ENCODE data around the gene RCSD1. TPM values are rescaled to one million over a fixed set of nuclear protein-coding genes. Genes with fewer than 3 reads are reported as not detected.
"Not testable (repeated sequence)": the region's sequence is repeated elsewhere in the genome, so short reads cannot be mapped to it uniquely, and the experiment has no call there.

Gene RCSD1
- total and polyA plus RNA-seq, 5 donors: 27.1 to 61.5 (median 57.7) TPM

DNA sequence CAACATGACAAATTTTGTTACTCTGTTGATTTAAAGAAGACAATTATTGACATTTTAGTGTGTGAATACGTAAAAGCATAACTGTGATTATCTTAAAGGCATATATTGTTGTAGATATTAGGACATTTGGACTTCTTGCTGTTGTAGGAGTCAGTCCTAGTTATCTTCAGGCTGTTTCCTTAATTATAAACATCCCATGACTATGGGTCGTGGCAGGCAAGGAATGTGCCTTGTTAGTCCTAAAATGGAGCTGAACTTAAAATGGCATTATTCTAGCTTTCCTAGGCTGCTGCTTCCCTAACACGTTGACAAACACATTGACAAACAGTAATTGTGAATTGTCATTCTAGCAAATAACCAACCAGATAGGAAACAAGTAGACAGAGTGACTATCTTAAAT lies 87.3 kb downstream of the RCSD1 start:
- H3K4me1 ChIP-seq (ENCODE audit: control insufficient read depth, insufficient read depth, low read length): no peaks in the 10 kb centered on the region
- no peaks in the 10 kb centered on the region for H3K9me3 ChIP-seq (ENCODE audit: control insufficient read depth, low read length)
- ATAC-seq (no peak), DNase-seq (no peak)
- intact Hi-C loops (cut with DNase I): no loop called here
- H3K4me3 ChIP-seq (ENCODE audit: low read length): no peak overlapping the region
- H3K27ac ChIP-seq (ENCODE audit: low read length): no peak overlapping the region
- 81% methylated on average over 3 of the region's 3 CpGs for WGBS
- no peaks in the 10 kb centered on the region for H3K27me3 ChIP-seq (ENCODE audit: control insufficient read depth, insufficient read depth)

DNA sequence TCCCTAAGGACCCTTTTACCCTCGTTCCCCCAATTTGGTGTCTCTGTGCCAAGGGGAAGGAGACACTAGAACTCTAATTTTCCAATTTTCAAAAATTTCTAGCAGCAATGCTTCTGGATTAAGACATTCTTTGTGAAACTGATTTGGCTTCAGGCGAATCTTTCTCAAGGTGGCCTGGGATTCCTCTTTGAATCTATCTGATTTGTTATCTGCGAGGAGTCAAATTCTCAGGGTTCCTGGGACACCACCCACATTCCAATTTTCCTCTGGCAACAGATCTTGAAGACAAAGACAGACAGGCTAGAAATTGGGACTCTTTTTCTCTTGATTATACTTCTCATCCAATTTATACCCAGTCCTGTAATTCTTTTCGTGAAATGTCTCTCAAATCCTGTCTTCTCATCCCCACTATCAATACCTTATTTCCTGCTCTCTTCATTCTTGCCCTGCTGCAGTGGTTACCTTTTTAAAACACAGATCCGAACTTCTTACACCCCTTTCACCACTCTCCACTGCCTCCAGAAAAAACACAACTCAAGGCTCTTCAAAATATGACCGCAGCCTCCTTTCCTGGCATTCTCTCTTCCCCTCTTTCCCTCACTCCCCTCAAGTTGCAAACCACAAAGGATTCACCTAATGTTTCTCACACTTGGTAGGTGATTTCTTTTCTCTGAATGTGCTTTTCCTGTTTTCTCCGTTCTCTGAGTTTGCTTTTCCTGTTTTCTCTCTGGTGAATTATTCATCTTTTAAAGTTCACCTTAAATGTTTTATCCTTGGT lies 89.1 kb downstream of the RCSD1 start:
- WGBS: 85% methylated on average over 7 of the region's 7 CpGs
- DNase-seq: no peak
- intact Hi-C loops (cut with DNase I): no loop called here
- Histone ChIP-seq H3K4me1 (ENCODE audit: control insufficient read depth, insufficient read depth, low read length) (peaks cover 4% of the 10 kb centered on the region), H3K27ac (ENCODE audit: low read length) (no peak overlapping the region), H3K4me3 (ENCODE audit: low read length) (no peak overlapping the region), H3K27me3 (ENCODE audit: control insufficient read depth, insufficient read depth) (no peaks in the 10 kb centered on the region), H3K9me3 (ENCODE audit: control insufficient read depth, low read length) (no peaks in the 10 kb centered on the region)
- ATAC-seq: no peak

DNA sequence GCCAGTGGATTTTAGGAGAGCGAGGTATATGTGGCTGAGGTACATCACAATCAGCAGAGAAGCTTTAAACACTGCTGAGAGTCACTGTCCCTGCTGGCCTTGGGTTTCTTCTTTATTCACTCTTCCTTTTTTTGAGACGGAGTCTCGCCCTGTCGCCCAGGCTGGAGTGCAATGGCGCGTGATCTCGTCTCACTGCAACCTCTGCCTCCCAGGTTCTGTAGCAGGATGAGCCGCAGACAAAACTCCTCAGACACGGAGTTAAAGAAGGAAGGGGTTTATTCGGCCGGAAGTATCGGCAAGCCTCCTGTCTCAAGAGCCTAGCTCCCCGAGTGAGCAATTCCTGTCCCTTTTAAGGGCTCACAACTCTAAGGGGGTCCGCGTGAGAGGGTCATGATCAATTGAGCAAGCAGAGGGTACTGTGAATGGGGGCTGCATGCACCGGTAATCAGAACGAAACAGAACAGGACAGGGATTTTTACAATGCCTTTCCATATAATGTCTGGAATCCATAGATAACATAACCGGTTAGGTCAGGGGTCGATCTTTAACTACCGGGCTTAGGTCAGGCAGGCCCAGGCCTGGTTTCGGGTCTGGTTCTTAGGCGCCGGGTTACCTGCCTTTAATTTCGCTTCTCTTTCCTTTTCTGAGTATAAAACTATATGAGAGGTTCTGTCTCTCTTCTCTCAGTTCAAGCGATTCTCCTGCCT lies 89.8 kb downstream of the RCSD1 start:
- not testable (repeated sequence) for H3K9me3 ChIP-seq (ENCODE audit: control insufficient read depth, low read length); H3K27me3 ChIP-seq (ENCODE audit: control insufficient read depth, insufficient read depth); ATAC-seq; H3K27ac ChIP-seq (ENCODE audit: low read length); H3K4me1 ChIP-seq (ENCODE audit: control insufficient read depth, insufficient read depth, low read length); DNase-seq; H3K4me3 ChIP-seq (ENCODE audit: low read length)
- intact Hi-C loops (cut with DNase I): loop anchor here in 3 of 4 donors (5.0 to 10.0 kb wide), 4 partner anchors 77 to 217 kb away; partner anchors contain the start of genes DCAF6 (in 2 of the 3) and MPC2 (in 2 of the 3)
- WGBS: 90% methylated on average over 25 of the region's 25 CpGs

DNA sequence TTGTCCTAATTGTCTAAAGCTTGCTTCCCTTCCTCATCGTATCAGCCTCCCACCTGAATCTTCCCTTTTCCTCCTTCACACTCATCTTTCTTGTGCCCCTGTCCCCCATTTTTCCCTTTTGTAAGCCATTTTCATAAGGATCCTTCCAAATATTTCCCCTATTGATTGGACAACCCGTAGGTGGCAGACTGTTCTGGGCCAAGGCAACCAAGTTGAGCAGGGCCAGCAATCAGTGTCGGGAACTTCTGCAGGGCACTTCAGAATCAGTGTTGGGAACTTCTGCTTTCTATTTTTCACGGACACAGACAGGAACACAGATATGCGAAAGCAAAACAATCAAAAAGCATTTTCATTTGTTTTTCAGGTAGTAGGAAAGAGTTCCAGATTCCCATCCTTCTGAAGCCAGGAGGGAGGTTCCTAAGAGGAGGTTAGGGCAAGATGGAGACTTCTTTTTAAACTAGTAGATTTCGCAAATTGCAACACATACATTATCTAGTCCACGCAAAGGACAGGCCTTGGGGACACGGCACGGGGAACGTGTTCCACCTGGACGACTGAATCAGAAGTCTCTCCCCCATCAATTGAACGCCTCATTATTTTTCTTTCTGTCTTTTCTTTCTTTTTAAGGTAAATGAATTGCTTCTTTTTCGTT lies 91.1 kb downstream of the RCSD1 start:
- peaks cover 10% of the 10 kb centered on the region for H3K4me1 ChIP-seq (ENCODE audit: control insufficient read depth, insufficient read depth, low read length)
- H3K9me3 ChIP-seq (ENCODE audit: control insufficient read depth, low read length): no peaks in the 10 kb centered on the region
- intact Hi-C loops (cut with DNase I): loop anchor here in 3 of 4 donors (5.0 to 10.0 kb wide), 4 partner anchors 76 to 216 kb away; partner anchors contain the start of genes DCAF6 (in 2 of the 3) and MPC2 (in 2 of the 3)
- ATAC-seq (peak; percentile 40 to 65), DNase-seq (peak; percentile 38 to 76 (median 58))
- H3K4me3 ChIP-seq (ENCODE audit: low read length): peak overlapping the region; percentile 72
- H3K27me3 ChIP-seq (ENCODE audit: control insufficient read depth, insufficient read depth): no peaks in the 10 kb centered on the region
- peak overlapping the region; percentile 80 for H3K27ac ChIP-seq (ENCODE audit: low read length)
- 10% methylated on average over 13 of the region's 13 CpGs for WGBS

- ATAC-seq: peak; percentile 99
- under 1% methylated on average over 52 of the region's 52 CpGs for WGBS
- peaks cover 10% of the 10 kb centered on the region for H3K4me1 ChIP-seq (ENCODE audit: control insufficient read depth, insufficient read depth, low read length)
- no peaks in the 10 kb centered on the region for H3K27me3 ChIP-seq (ENCODE audit: control insufficient read depth, insufficient read depth)
- H3K27ac ChIP-seq (ENCODE audit: low read length): peak within 1 kb of the TSS; percentile 80
- peak; percentile 96 to 98 (median 98) for DNase-seq
- peak within 1 kb of the TSS; percentile 72 for H3K4me3 ChIP-seq (ENCODE audit: low read length)
- intact Hi-C loops (cut with DNase I): loop anchor here in 3 of 4 donors (5.0 to 10.0 kb wide), 4 partner anchors 76 to 216 kb away; partner anchors contain the start of genes DCAF6 (in 2 of the 3) and MPC2 (in 2 of the 3)
- H3K9me3 ChIP-seq (ENCODE audit: control insufficient read depth, low read length): no peaks in the 10 kb centered on the region
These were observed 91.7 kb downstream of the RCSD1 start, which contains the start of gene MPZL1 for GRCh38 chr1:167721617-167722151. TSS of gene MPZL1 (plus strand) at chr1:167721982. CDS start at chr1:167722152, 170 bp downstream.

GRCh38 chr1:167722152-167722869 lies 92.3 kb downstream of the RCSD1 start:
- ATAC-seq (peak; percentile 63 to 71), DNase-seq (peak in 1 of 3 donors; percentile 33)
- no peaks in the 10 kb centered on the region for H3K9me3 ChIP-seq (ENCODE audit: control insufficient read depth, low read length)
- peak overlapping the region; percentile 72 for H3K4me3 ChIP-seq (ENCODE audit: low read length)
- intact Hi-C loops (cut with DNase I): loop anchor here in 3 of 4 donors (5.0 to 10.0 kb wide), 4 partner anchors 75 to 215 kb away; partner anchors contain the start of genes DCAF6 (in 2 of the 3) and MPC2 (in 2 of the 3)
- peaks cover 10% of the 10 kb centered on the region for H3K4me1 ChIP-seq (ENCODE audit: control insufficient read depth, insufficient read depth, low read length)
- 2% methylated on average over 52 of the region's 52 CpGs for WGBS
- peak overlapping the region; percentile 74 for H3K27ac ChIP-seq (ENCODE audit: low read length)
- no peaks in the 10 kb centered on the region for H3K27me3 ChIP-seq (ENCODE audit: control insufficient read depth, insufficient read depth)

GRCh38 chr1:167722870-167723251 lies 92.8 kb downstream of the RCSD1 start:
- Histone ChIP-seq H3K4me3 (ENCODE audit: low read length) (peak overlapping the region; percentile 72), H3K4me1 (ENCODE audit: control insufficient read depth, insufficient read depth, low read length) (peaks cover 10% of the 10 kb centered on the region), H3K9me3 (ENCODE audit: control insufficient read depth, low read length) (no peaks in the 10 kb centered on the region), H3K27ac (ENCODE audit: low read length) (no peak overlapping the region), H3K27me3 (ENCODE audit: control insufficient read depth, insufficient read depth) (no peaks in the 10 kb centered on the region)
- intact Hi-C loops (cut with DNase I): loop anchor here in 3 of 4 donors (5.0 to 10.0 kb wide), 4 partner anchors 74 to 214 kb away; partner anchors contain the start of genes DCAF6 (in 2 of the 3) and MPC2 (in 2 of the 3)
- DNase-seq (no peak), ATAC-seq (no peak)
- WGBS: 30% methylated on average over 4 of the region's 4 CpGs

DNA sequence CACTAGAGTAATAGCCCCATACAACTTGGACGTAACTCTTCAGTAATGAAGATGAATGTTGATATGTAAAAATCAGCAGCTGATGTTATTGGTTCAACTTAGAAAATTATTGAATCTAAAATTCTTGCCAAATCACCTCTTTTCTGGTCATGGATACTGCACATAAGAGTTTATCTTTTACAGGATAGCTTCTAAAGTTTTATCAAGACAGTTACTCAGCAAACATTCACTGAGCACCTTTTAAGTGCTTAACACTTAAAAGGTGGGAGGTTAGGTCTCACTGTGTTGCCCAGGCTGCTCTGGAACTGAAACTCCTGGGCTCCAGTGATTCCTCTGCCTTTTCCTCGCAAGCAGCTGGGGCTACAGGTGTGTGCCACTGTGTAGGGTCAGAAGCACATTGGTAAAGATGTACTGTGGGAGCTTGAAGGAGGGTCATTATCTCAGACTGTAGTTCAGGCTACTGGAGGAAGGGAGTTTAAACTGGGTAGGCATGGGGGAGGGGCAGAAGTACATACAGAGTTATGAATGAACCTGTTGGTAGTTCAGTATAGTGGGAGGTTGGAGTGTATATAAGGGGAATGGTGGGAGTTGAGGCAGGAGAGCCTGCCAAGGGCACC lies 93.8 kb downstream of the RCSD1 start:
- Histone ChIP-seq H3K27ac (ENCODE audit: low read length) (no peak overlapping the region), H3K4me3 (ENCODE audit: low read length) (peak overlapping the region; percentile 72), H3K9me3 (ENCODE audit: control insufficient read depth, low read length) (no peaks in the 10 kb centered on the region), H3K27me3 (ENCODE audit: control insufficient read depth, insufficient read depth) (no peaks in the 10 kb centered on the region), H3K4me1 (ENCODE audit: control insufficient read depth, insufficient read depth, low read length) (peaks cover 10% of the 10 kb centered on the region)
- DNase-seq: no peak
- intact Hi-C loops (cut with DNase I): loop anchor here in 3 of 4 donors (5.0 to 10.0 kb wide), 4 partner anchors 73 to 213 kb away; partner anchors contain the start of genes DCAF6 (in 2 of the 3) and MPC2 (in 2 of the 3)
- no peak for ATAC-seq
- WGBS: 73% methylated on average over 2 of the region's 2 CpGs

DNA sequence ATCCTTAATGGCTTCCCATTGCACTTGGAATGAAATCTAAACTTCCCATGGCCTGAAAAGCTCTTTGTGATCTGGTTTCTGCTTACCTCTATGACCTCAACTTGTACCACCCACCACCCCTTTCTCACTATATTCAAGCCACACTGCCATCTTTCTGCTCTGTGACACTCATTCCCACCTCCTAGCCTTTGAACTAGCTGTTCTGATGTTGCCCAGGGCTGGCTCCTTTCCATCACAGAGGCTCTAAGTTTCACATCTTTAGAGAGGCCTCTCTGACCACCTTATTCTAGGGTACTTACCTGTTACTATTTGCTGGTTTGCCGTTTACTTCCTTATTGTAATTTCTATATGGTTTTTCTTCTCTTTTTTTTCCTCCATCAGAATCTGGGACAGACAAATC lies 96.0 kb downstream of the RCSD1 start:
- 58% methylated on average over 1 of the region's 1 CpG for WGBS
- intact Hi-C loops (cut with DNase I): loop anchor here in 1 of 4 donors (10.0 kb wide), 1 partner anchor 209 kb away; the partner anchor contains the start of genes DCAF6 and MPC2
- no peaks in the 10 kb centered on the region for H3K9me3 ChIP-seq (ENCODE audit: control insufficient read depth, low read length)

More for the DNA sequence above, 96.0 kb downstream of the RCSD1 start:
- Histone ChIP-seq H3K4me3 (ENCODE audit: low read length) (no peak overlapping the region), H3K27me3 (ENCODE audit: control insufficient read depth, insufficient read depth) (no peaks in the 10 kb centered on the region), H3K27ac (ENCODE audit: low read length) (peak overlapping the region; percentile 46), H3K4me1 (ENCODE audit: control insufficient read depth, insufficient read depth, low read length) (peaks cover 10% of the 10 kb centered on the region)
- no peak for ATAC-seq
- no peak for DNase-seq

Measured in right cardiac atrium (tissue), 5 donors.